ENCODE measurements around the gene LTBP3.

LTBP3 gene

GRCh38 chr11:65553301-65554001, 4.7 kb downstream of the LTBP3 start:
- DNase-seq, result no peak

GRCh38 chr11:65552388-65552951, 5.7 kb downstream of the LTBP3 start:
- DNase-seq, result no peak

- no peak for DNase-seq
Measured at GRCh38 chr11:65551572-65552387, 6.4 kb downstream of the LTBP3 start.

GRCh38 chr11:65549096-65549495, 9.1 kb downstream of the LTBP3 start:
- DNase-seq, result no peak

- DNase-seq, result peak in 4 of 14 donors; percentile 15 to 60 (median 46)
Measured at GRCh38 chr11:65548395-65548794, 9.8 kb downstream of the LTBP3 start.

GRCh38 chr11:65547446-65548125, 10.6 kb downstream of the LTBP3 start:
- no peak for DNase-seq

GRCh38 chr11:65546217-65546958, 11.8 kb downstream of the LTBP3 start:
- peak in 7 of 14 donors; percentile 25 to 55 (median 37) for DNase-seq

- no peak for DNase-seq
Measured at GRCh38 chr11:65545853-65546216, 12.3 kb downstream of the LTBP3 start.

GRCh38 chr11:65542738-65543390, 15.3 kb downstream of the LTBP3 start:
- DNase-seq, result no peak

GRCh38 chr11:65541093-65541982, 16.8 kb downstream of the LTBP3 start:
- no peak for DNase-seq

GRCh38 chr11:65540290-65541092, 17.7 kb downstream of the LTBP3 start:
- DNase-seq, result peak; percentile 66 to 94 (median 89)

- DNase-seq, result no peak
Measured at GRCh38 chr11:65539744-65540289, 18.3 kb downstream of the LTBP3 start.

GRCh38 chr11:65538915-65539743, 19.0 kb downstream of the LTBP3 start:
- no peak for DNase-seq

GRCh38 chr11:65538232-65538914, 19.8 kb downstream of the LTBP3 start:
- DNase-seq, result no peak

- DNase-seq, result no peak
Measured at GRCh38 chr11:65537620-65538231, 20.4 kb downstream of the LTBP3 start.

GRCh38 chr11:65537296-65537597, 20.9 kb downstream of the LTBP3 start:
- DNase-seq, result no peak
